Activated CD8-positive, alpha-beta memory T cell treated with anti-CD3 and anti-CD28 coated beads, Interleukin-2, amount 50 U/mL, for 4 hours (primary cell): Measurements from ENCODE around the gene PTPRH.
"Not testable (repeated sequence)": the region's sequence is repeated elsewhere in the genome, so short reads cannot be mapped to it uniquely, and the experiment has no call there.

Experiments
- DNase-seq: peaks from one replicate; pipeline ENCODE4 v3.0.0-alpha.2; 2020

The PTPRH gene

DNA sequence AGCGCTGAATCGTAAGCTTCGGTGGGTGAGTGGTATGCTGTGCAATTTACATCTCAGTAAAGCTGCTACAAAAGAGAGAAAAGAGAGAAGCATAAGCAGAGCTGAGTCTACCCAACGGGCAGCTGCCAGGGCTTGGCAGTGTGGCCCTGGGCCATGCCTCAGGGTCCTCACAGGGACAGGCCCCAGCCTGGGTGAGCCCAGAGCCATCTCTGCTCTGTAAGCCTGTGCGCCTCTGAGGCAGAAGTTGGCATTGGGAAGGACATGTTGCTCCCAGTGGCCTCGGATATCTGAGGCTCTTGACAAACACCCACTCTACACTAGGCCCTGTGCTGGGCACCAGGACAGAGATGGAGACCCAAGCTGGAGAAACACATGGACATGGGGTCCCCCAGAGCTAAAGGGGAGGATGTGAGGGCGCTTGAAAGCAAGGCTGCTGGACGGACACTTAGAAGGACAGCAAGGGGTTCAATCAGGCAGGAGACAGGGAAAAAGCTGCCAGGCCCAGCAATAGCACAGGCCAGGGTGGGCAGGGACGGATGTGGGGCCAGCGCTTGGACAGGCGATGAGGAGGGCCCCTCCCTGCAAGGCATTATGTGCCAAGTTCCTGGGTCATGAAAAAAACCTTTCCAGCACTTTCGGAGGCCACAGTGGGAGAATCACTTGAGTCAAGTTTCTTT is 34.8 kb upstream of the PTPRH start:
- no peak for DNase-seq

DNA sequence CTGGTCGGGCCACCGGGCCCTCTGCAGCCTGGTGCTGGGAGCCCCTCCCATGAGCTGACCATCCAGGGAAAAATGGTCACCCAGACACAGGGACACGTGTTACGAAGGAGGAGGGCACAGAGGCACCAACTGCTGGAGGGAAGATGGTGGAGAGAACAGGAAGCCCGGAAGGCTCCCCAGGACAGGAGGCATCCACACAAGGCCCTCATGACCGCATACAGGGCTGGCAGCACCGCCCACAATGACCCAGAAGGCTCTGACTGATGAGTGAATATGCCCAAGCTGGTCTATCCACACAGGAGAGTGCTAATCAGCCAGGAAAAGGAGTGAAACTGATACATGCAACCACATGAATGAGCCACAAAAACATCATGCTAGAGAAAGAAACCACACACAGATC is 33.2 kb upstream of the PTPRH start:
- DNase-seq, result no peak

DNA sequence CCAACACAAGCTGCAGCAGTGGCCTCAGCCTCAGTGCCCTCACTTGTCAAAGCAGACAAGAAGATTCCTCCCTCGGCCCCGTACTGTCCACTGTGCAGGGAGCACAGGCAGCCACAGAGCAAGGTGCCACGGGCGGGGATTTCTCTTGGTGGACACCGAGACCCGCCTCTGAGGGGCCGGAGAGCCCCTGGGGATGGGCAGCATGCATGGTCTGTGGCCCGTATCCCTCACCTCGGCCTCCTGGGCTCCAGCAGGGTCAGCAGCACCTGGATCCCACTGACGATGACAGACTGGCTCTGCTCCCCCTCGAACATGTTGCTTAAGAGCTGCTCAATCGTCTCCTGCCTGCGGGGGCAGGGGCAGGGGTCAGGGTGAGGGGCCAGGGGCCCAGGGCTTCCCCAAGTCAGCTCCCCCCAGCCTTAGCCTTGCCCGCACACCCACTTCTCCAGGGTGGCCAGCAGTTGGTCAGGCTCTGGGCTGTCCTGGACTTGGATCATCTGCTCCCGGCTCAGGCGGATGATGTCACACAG is 32.7 kb upstream of the PTPRH start:
- no peak for DNase-seq

DNA sequence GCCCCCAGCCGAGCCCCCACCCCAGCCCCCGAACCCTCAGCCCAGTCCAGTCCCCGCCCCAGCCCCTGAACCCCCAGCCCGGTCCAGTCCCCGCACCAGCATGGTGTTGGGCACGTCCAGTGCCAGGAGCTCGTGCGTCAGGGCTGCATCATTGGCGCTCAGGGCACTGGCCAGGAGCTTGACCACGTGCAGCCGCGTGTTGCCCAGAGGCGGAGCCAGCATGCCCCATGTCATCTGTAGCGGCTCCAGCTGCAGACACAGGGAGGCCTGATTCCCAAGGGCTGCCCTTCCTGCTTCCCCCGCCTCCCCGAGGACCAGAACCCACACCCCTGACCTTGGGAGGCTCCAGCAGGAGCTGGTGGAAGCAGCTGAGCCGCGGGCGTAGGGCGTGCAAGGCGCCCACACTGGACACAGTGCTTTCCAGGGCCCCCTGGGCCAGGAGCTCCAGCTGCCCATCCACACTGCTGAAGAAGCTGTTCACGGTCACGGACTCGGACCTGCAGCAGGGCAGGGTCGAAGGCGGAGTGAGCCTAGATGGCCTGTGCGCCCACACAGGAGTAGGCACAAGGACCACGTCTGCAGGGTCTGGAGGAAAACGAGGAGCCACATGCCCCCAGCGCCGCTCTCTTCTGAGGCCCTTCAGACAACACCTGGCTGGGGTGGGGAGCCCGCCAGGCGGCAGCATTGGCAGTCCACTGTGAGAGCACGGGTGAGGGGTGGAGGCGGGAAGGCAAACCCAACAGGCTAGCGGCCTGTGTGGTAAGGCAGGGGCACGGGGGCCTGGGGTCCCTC is 32.0 kb upstream of the PTPRH start:
- no peak for DNase-seq

DNA sequence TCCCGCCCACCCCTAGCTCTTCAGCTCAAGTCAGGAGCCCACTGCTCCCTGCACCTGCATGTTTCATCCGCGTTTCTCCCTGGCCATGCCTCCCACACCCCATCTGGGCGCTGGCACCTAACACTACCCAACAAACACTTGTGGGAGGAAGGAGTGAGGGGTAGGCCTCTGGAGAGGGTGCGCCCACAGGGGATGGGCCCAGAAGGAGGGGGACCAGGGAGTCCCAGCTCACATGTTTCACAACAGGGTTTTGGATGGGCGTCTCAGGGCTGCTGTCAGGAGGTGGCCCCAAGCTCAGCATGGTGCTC is 31.4 kb upstream of the PTPRH start:
- DNase-seq, result no peak

DNA sequence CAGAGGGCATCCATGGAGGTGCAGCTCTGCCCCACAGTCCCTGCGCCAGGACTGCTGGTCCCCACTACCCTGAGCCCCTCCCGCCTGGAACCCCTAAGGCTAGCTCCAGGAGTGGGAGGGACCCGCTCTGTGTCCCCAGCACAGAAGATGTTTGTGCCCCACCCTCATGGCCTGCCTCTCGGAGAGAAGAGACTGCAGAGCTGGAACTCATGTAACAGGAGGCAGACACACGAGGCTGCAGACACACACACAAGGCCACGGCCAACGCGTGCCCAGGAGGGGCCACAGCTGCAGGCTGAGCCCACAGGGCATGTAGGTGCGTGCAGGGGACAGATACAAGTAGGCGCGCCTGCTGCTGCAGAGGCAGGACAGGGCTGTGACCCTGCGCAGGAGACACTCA is 29.7 kb upstream of the PTPRH start:
- no peak for DNase-seq

DNA sequence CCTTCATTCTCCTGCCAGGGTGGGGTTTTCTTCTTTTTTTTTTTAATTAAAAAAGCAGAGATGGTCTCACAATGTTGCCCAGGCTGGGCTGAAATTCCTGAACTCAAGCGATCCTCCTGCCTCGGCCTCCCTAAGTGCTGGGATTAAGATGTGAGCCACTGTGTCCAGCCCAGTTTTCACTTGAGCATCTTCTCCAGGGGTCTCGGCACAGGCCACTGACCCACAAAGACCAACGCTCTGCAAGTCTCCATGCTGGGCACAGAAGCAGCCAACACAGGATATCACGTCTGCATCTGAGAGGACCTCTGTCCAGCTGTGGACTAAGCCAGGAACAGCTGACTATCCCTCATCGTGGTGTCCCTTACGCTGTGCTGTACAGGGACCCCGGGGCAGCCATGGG is 28.7 kb upstream of the PTPRH start:
- DNase-seq, result no peak

DNA sequence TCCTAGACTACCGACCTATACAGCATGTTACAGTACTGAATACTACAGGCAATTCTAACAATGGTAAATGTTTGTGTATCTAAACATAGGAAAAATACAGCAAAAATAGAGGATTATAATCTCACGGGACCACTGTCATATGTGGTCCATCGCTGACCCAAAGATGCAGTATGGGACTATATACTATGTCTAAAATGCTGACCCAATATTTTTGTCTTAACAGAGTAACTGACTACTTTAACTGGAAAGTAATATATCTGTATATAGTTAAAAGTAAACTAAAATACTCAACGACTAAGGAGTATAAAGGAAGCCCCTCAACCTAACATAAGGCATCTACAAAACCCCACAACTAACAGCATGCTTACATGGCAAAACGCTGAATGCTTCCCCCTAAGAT is 23.7 kb upstream of the PTPRH start:
- no peak for DNase-seq

DNA sequence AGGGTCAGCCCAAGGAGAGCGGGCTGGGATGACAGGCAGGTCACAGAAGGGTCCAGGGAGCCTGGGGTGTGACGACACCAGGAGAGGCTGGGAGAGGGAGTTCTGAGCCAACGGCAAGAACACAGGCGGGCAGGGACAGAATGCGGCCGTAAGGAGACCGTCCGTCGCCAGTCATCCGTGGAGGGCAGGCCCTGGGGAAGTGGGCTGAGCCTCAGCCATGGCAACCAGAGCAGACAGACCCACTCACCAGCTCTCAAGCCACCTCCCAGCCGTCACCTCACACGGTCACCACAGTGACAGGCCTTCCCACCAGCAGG is 22.9 kb upstream of the PTPRH start:
- DNase-seq, result no peak

DNA sequence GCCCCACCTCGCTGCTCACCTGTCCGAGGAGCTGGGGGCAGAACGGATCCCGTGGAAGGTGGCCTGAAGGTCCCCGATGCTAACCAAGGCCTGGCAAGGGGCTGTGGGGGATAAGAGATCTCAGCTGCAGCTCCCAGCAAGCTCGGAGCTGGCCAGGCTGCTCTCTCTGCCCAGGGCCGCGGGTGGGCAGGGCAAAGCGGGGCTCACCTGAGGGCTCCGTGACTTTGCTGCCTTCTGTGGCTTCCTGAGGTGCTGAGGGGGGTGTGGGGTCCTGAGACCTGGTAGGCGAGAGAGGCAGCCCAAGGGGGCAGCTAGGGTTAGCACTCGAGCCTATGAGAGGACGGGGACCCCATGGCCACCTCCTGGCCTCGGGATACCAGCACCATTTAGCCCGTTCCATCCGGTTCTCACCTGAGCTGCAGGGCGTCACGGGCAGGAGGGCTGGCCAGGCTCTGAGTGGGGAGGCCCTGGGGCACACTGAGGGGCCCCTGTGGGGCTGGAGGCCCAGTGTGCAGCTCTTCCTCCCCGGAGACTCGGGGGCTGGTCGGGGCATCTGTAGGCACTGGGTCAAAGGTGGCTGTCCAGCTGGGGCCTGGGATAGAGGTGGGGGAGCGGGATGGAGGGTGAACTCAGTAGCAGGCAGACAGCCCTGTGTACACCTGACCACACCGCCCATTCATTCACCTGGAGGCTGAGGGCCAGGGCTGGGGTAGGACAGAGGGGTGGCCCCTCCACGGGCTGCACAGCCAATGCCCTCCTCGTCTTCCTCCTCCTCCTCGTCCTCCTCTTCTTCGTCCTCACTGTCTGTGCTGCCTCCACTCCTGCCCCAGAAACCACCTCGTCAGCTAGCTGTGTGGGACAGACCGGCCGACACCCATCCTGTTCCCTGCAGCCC is 22.3 kb upstream of the PTPRH start:
- no peak for DNase-seq

DNA sequence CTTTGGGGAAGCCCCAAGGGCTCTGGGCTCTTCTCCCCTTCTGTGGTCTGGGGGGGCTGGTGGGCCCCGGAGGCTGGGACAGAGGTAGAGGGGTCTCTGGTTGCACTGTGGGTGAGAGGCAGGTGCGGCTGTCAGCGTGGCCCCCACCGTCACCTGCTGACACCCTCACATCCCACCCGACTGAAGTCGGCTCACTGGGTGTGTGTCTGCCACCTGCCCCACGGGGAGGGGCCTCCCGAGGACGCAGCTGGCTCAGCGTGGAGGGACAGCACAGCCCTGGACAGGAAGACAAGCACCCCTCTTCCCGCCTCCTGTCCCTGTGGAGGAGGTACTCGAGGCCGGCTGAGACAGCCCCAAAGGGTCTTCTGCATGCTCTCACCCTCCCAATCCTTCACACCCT is 21.5 kb upstream of the PTPRH start:
- no peak for DNase-seq

DNA sequence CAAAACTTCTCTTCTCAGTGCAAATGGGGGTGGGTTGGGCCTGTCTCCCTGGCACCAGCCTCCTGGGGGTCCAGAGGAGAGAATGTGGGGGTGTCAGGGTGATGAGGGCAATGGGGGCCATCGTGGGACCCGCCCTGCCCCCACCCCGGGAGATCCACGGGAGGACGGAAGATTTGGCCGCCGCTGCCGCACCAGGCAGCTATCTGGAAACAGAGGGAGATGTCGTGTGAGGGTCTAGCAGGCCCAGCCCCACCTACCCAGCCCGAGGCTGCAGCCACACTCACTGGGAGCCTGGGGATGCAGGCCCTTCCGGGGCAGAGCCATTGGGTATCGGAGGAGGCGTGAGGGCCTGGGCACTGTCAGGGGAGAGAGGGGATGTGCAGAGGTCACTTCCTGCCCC is 21.0 kb upstream of the PTPRH start:
- no peak for DNase-seq

DNA sequence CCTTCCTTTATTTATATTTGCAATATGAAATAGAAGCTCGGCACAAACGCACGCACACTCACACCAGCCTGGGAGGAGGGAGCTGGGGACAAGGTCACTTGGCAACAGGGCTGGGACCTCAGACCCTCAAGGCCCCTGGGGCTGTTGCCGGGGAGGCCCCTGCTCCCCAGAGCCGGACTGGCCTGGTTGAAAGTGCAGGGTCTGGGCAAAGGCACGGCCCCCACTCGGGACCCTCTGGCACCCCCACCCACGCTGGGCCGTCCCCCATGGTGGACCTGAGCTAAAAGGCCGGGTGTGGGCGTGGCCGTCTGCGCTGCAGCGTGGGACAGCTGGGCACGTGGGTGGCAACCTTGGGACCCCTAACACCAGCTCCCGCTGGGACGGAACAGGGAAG is 20.5 kb upstream of the PTPRH start:
- DNase-seq, result no peak

DNA sequence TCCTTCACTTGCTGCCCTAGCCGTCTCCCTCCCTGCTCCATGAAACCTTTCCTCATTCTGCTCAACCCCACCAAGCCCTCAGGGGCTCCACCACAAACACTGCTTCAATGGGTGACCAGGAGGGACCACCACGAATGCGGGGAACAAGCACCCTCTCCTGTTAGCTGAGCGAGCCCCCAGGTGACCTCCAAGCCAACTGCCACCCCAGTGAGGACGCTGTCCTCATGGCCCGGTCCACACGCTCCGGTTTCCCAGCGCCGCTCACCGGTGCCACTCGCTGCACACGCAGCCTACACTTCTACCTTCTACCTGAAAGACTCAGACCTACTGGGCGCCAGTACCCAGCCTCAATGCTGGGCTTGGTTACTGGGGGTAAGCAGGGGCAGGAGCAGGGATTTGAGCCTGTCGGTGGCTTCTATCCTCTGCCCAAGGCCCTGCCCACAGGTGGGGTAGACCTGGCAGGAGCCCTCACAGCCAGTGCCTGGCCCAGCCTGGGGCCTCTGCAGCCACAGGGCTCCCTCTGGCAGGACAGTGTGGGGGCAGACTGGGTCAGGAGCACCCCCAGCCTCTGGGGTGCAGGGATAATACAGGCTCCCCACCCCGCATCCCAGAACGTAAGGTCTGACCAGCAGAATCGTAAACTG is 20.0 kb upstream of the PTPRH start:
- DNase-seq, result no peak

DNA sequence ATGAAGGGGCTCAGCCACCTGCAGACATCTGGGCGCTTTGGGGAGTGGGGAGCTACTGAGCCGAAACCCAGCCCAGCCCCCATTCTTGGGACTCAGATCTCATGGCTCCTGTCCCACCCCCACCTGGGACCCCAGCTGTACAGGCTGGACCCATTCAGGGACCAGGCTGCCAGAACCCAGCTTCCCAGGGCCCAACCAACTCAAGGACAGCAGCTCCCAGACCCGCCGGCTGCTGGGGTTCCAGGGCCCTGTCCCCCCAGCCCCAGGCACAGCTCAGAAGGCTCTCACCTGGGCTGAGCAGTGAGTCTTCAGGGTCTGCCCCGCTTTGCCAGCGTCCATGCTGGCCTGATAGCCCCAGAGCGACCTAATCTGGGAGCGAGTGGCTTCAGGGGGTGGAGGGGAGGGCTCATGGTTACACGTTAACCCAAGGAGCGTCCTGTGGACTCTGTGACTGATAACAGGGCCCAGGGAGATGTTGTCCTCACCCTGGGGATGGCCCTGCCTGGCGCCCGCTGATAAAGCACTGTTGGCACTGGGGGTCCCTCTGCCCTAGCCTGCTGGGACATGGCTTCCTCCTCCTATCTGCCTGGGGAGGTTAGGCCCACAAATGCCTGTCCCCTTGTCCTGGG is 19.2 kb upstream of the PTPRH start, which contains the start of gene TMEM86B:
TSS of gene TMEM86B (minus strand) at position 361 of the 629 bp plus-strand sequence. CDS start at position 339, 22 bp downstream.
- no peak for DNase-seq

DNA sequence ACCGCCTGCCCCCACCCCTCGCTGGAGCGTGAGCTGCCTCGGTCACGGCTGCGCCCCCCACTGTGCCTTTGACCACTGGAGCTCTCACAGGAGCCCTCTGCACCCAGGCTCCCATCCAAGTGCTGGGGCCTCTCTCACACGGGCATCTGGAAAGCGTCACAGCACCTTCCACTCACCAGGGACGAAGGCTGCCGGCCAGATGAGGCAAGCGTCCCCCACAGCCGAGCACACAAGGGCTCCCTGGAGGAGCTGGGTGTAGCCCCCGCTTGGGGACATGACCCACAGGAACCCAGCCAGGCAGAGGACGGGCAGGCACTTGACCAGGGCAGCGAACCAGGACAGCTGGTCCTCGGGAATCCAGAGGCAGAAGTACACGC is 18.7 kb upstream of the PTPRH start:
- no peak for DNase-seq

DNA sequence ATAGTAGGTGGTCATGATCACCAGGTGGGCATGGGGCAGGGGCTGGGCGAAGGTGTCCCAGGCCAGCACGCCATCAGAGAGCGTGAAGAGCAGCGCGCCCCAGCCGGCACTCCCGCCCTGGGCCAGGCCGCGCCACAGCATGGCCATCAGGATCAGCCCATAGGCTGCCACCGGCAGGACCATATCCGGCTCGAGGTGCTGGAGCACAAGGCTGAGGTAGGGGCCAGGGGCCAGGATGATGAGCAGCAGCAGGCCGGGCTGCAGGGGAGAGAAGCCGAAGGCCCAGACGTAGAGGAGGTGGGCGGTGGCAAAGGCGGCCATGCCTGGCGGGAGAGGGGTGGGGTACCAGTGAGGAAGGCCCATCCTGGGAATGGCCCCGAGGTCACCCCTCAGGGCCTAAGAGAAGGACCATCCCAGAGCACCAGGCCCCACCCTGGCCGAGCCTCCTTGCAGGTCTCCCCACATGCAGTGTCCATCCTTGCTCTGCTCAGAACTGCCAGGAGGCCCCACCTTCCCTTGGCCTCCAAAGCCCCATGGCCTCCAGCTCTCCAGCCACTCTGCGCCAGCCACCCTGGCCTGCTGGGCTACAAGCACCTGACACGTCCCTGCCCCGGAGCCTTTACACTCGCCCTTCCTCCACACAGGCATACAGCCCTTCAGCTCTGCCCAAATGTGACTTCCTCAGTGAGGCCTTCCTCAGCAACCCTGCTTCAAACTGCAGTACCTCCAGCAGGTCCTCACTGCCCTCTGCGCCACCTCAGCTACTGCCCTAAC is 18.1 kb upstream of the PTPRH start:
- DNase-seq, result no peak

DNA sequence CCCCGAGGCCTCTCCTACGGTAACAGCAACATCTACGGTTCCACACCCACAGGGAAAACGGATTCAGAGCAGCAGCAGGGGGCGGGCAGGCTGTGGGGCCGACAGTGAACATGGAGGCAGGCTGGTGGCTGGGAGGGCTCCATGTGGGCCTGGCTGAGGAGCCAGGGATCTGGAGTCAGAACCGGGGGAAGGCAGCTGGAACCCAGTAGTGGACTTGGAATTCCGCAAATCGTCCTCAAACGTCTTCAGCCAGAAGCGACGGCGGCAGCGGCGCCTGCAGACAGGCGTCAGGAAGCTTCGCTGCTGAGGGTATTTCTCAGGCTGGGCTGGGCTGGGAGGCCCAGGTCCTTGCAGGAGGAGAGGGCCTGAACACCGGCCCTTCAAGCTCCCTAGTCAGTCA is 17.5 kb upstream of the PTPRH start:
- no peak for DNase-seq

DNA sequence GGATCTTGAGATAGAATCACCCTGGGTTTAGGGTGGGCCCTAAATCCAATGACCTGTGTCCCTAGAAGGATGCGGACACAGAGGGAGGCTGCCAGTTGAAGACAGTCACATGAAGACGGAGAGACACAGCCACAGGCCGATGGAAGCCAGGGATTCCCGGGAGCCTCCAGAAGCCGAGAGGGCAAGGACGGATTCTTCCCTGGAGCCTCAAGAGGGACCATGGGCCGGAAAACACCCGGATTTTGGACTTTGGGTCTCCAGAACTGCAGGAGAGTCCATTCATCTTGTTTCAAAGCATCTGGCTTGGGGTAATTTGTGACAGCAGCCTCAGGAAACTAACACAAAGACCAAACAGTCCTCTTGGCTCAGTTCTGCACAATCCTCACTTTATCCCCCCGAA is 17.0 kb upstream of the PTPRH start:
- DNase-seq, result no peak

DNA sequence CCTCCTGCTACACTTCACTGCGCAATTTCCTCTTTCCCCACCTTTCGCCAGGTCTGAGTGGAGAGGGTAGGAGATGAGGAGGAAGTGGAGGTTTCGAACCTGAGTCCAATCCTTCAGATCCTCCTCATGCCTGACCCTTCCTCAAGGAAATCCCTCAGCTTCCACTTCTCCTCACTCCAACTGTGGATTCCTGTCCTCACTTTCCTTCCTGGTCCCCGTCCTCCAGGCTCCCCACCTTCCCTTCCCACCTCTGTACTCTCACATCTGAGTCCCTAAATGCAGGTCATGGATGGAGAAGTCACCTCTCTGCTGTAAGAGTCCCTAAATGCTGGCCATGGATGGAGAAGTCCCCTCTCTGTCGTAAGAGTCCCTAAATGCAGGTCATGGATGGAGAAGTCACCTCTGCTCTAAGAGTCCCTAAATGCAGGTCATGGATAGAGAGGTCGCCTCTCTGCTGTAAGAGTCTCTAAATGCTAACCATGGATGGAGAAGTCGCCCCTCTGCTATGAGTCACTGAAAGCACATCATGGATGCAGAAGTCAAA is 16.2 kb upstream of the PTPRH start:
- DNase-seq, result no peak

DNA sequence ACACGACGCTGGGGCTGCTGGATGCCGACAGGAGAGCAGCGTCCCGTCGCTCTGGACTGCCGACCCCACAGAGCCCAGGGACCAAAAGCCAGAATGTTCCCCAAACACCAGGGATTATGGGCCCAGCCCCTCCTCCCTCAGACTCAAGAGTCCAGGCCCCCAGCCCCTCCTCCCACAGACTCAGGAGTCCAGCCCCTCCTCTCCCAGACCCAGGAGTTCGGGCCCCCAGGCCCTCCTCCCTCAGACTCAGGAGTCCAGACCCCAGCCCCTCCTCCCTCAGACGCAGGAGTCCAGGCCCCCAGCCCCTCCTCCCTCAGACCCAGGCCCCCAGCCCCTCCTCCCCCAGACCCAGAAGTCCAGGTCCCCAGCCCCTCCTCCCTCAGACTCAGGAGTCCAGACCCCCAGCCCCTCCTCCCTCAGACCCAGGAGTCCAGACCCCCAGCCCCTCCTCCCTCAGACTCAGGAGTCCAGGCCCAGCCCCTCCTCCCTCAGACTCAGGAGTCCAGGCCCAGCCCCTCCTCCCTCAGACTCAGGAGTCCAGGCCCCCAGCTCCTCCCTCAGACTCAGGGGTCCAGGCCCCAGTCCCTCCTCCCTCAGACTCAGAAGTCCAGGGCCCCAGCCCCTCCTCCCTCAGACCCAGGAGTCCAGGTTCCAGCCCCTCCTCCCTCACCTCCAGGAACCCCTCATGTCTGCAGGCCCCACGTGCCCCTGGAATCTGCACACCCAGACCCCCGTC is 15.5 kb upstream of the PTPRH start:
- DNase-seq, result not testable (repeated sequence)
